DMS79 treated with DMSO at 0.1 percent for 48 hours (cell line): Measurements from ENCODE around the gene DFFB.

ENCODE experiments used
- DNase-seq: peaks from one replicate; lab custom pipeline; 2025; lab: John Stamatoyannopoulos, UW

The DFFB gene

DNA sequence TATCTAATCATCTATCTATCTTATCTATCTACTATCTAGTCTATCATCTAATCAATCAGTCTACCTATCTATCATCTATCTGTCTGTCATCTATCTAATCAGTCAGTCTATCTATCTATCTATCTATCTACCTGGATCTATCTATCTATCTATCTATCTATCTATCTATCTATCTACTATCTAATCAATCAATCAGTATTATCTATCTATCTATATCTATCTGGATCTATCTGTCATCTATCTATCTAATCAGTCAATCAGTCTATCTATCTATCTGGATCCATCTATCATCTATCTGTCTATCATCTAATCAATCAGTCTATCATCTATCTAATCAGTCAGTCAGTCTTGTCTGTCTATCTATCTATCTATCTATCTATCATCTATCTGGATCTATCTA is 69.7 kb downstream of the DFFB start:
- no peak for DNase-seq

DNA sequence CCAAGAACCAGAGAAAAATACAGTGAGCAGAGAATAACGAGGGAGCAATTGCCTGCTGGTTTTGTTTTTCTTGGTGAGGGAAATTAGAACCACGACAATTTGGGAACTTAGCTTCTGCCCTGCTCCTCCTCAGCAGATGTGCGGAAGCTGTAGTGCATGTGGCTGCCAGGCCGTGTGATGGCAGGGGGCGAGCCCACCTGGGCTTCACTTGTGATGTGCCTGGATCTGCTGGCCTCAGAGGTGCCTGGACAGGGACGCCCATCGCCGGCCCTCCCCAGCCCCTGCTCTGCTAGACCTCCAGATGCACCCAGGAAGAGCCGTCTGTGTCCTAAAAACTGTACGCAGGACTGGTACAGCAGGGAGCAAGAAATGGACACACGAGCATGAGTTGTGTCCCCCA is 71.3 kb downstream of the DFFB start:
- no peak for DNase-seq

DNA sequence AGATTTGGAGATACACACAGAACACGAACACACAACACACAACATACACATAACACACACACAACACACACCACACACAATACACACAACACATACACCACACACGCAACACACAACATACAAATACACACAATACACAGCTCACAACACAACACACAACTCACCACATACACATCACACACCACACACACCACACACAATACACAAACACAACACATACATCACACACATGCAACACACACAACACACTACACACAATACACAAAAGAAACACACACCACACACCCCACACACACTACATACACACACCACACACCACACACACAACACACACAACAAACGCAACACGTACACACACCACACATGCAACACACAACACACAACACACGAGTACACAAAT is 71.8 kb downstream of the DFFB start:
- no peak for DNase-seq

DNA sequence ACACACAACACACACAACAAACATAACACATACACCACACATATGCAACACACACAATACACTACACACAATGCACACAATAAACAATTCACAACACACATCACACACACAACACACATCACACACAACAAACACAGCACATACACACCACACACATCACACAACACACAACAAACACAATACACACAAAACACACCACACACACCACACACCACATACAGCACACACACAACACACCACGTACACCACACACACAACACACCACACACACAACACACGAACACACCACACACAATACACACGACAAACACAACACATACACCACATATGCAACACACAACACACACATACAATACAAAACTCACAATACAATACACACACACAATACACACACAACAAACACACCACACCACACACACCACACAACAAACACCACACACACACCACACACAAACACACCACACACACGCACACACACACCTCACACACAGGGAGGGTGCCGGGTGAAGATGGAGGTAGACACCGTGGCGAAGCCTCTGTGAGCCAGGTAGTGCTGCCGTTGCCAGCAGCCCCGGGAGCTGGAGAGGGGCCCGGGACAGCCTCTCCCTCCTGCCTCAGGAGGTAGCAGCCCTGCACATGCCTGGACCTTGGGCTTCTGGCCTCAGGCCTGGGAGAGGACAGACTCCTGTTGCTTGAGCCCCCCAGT is 73.2 kb downstream of the DFFB start:
- no peak for DNase-seq

DNA sequence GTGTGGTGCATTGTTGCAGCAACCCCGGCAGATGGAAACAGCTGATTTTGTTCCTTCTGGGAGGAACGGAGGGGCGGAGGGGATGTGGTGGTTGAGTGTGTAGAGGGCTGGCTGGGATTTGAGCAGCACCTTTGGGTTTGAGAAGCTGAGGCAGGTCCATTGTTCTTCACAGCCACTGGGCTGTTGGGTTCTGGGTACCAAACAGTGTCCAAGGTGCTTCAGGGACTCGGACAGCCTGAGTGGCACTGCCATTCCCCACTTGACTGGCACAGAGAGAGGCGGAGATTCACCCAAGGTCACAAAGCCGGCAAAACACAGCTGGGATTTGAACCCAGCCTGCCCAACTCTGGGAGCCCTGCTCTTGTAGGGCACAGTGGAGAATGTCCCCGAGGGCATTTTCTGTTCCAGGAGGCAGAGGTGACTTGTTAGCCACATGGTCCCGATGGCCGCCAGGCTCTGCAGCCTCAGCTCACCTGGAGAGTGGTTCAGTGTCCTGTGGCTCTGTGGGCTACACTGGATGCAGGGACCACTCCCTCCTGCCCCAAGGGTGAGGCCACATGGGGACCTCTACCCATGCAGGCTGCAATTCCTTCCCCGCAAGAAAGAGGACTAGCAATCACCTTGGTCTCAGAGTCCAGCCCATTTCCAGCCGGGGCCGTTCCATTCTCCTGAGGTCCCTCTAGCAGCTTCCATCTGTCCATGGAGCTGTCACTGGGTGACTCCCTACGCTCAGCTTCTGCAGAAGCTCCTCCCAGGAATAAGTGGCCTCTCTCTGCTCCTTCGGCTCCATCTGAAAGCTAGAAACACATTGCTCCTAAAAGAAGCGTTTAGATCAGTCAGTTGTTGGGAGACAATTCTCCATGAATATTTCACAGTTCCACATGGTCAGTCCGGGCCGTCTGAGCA is 74.0 kb downstream of the DFFB start:
- DNase-seq = no peak

DNA sequence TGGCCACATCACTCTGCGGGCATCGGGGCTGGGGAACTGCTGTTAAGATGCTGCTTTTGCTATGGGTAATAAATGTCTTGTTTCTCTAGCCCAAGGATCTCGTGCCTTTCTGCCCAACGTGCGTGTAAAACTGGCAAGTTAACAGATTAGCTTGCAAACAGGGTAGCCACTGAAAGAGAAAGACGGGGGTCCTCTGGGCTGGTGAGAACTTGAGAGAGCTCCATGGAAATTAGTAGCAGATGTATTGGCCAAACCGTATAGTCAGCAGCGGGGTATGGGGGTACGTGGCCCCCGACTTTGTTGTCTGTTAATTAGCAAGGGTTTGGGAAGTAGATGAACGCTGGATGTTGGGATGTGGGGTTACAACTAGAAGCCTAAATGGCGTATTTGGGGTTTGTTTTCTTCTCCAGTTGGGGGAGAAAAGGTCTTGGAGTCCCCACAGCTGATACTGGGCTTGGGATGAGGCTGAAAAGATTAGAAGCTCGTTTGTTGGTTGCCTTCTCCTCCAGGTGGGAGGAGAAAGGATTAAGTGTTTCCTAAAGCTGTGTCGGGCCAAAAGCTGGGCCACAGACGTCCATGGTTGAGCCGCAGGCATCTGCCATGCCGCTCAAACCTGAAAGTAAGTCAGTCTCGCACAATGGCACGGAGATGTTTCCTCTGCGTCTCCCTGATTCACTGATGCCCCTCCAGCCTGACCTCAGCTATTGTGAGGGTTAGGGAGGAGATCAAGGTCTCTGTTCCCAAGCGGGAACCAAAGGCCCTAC is 75.1 kb downstream of the DFFB start:
- DNase-seq = no peak
